Adrenal gland (tissue), 5 donors: ENCODE data around the gene ADAM17.

Experiments used
- POLR2A ChIP-seq, 2 donors: fragments of 450-650 bp; IDR thresholded peaks; one replicate each; pipeline ENCODE4 v1.6.1; 2017; ENCODE audit warnings: antibody characterized with exemption in 2 of 2, mild to moderate bottlenecking in 2 of 2, moderate library complexity in 1 of 2
- TF ChIP-seq, protein P1 (sequence below), 6 experiments: fragments of 450-650 bp in 4 of 6; fragments of 200-600 bp in 2 of 6; sonication (generic) in 1 of 6; IDR thresholded peaks; 1 replicate in 5 of 6; 2 replicates in 1 of 6; pipeline versions ENCODE4 v1.5.1 to v1.8.0; 2016 to 2021; ENCODE audit warnings: antibody characterized with exemption in 6 of 6, mild to moderate bottlenecking in 2 of 6, moderate library complexity in 1 of 6
- donor health status: DM: no; HTN: no; CAD: no.

DNA sequence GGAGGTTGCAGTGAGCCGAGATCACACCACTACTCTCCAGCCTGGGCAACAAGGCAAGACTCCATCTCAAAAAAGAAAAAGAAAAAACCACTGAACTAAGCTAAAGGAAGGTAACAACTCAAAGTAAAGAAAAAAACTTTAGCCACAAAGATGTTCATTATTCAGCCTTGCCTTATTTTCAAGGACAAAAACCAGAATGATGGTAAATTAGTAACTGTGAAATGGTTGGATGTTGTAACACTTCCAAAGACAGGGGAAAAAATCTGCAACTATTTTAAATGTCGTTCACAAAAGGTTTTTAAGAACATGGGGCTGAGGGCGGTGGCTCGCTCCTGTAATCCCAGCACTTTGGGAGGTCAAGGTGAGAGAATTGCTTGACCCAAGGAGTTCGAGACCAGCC lies 10.1 kb downstream of the ADAM17 start:
- TF ChIP-seq, protein P1, sequence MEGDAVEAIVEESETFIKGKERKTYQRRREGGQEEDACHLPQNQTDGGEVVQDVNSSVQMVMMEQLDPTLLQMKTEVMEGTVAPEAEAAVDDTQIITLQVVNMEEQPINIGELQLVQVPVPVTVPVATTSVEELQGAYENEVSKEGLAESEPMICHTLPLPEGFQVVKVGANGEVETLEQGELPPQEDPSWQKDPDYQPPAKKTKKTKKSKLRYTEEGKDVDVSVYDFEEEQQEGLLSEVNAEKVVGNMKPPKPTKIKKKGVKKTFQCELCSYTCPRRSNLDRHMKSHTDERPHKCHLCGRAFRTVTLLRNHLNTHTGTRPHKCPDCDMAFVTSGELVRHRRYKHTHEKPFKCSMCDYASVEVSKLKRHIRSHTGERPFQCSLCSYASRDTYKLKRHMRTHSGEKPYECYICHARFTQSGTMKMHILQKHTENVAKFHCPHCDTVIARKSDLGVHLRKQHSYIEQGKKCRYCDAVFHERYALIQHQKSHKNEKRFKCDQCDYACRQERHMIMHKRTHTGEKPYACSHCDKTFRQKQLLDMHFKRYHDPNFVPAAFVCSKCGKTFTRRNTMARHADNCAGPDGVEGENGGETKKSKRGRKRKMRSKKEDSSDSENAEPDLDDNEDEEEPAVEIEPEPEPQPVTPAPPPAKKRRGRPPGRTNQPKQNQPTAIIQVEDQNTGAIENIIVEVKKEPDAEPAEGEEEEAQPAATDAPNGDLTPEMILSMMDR (IDR thresholded peaks at IDR 0.05), result no peak
- no peak for TF ChIP-seq POLR2A (IDR thresholded peaks at IDR 0.05)
